Trophoblast cell (in vitro differentiated cells and primary cell): ENCODE data around the gene ZW10.

Experiments used
- DNase-seq, 2 donors: peaks; one replicate each; pipeline ENCODE4 v3.0.0-alpha.2; 2016
- H2AFZ ChIP-seq: 2 replicates; pipeline ENCODE4 v1.6.1; 2013; ENCODE audit warnings: low read length, moderate library complexity, mild to moderate bottlenecking; ENCODE audit not compliant: insufficient read depth, poor library complexity
- H2AK5ac ChIP-seq: 2 replicates; pipeline ENCODE4 v1.6.1; 2013; ENCODE audit warnings: mild to moderate bottlenecking, low read length
- H2BK120ac ChIP-seq: 2 replicates; pipeline ENCODE4 v1.6.1; 2013; ENCODE audit warnings: low read length, mild to moderate bottlenecking, moderate library complexity; ENCODE audit not compliant: insufficient read depth, poor library complexity
- H2BK12ac ChIP-seq: 2 replicates; pipeline ENCODE4 v1.6.1; 2013; ENCODE audit warnings: mild to moderate bottlenecking, low read length, moderate library complexity
- H2BK5ac ChIP-seq: 2 replicates; pipeline ENCODE4 v1.6.1; 2013; ENCODE audit warnings: low read length, low read depth, moderate library complexity, mild to moderate bottlenecking; ENCODE audit not compliant: poor library complexity
- H3K14ac ChIP-seq: 2 replicates; pipeline ENCODE4 v1.6.1; 2013; ENCODE audit warnings: mild to moderate bottlenecking, low read length
- H3K18ac ChIP-seq: 2 replicates; pipeline ENCODE4 v1.6.1; 2013; ENCODE audit warnings: mild to moderate bottlenecking, low read length
- H3K23ac ChIP-seq: 2 replicates; pipeline ENCODE4 v1.6.1; 2013; ENCODE audit warnings: low read length
- H3K27ac ChIP-seq: 2 replicates; pipeline ENCODE4 v1.5.1; 2013; ENCODE audit warnings: low read depth, mild to moderate bottlenecking, inconsistent platforms, low read length, moderate library complexity
- H3K27me3 ChIP-seq: 2 replicates; pipeline ENCODE4 v1.6.1; 2013; ENCODE audit warnings: inconsistent platforms, mild to moderate bottlenecking, low read length, moderate library complexity; ENCODE audit not compliant: insufficient read depth
- H3K36me3 ChIP-seq, 2 experiments: 1 replicate in 1 of 2; 2 replicates in 1 of 2; pipeline ENCODE4 v1.6.1; 2013; ENCODE audit warnings: low read length in 2 of 2, mild to moderate bottlenecking in 2 of 2, moderate library complexity in 1 of 2; ENCODE audit not compliant: insufficient read depth in 2 of 2, control insufficient read depth in 1 of 2
- H3K4ac ChIP-seq: 2 replicates; pipeline ENCODE4 v1.6.1; 2013; ENCODE audit warnings: low read depth, mild to moderate bottlenecking, low read length, moderate library complexity
- H3K4me1 ChIP-seq, 2 experiments: 1 replicate in 1 of 2; 2 replicates in 1 of 2; pipeline ENCODE4 v1.6.1; 2013; ENCODE audit warnings: low read length in 2 of 2, mild to moderate bottlenecking in 2 of 2, moderate library complexity in 1 of 2; ENCODE audit not compliant: insufficient read depth in 2 of 2, control insufficient read depth in 1 of 2
- H3K4me2 ChIP-seq: 2 replicates; pipeline ENCODE4 v1.6.1; 2013; ENCODE audit warnings: inconsistent platforms, mild to moderate bottlenecking, low read length, moderate library complexity
- H3K4me3 ChIP-seq: 2 replicates; pipeline ENCODE4 v1.5.1; 2013; ENCODE audit warnings: mild to moderate bottlenecking, low read depth, low read length, inconsistent platforms
- H3K79me1 ChIP-seq: one replicate; pipeline ENCODE4 v1.6.1; 2013; ENCODE audit warnings: low read length
- H3K79me2 ChIP-seq: 2 replicates; pipeline ENCODE4 v1.6.1; 2013; ENCODE audit warnings: low read length, mild to moderate bottlenecking; ENCODE audit not compliant: control insufficient read depth, insufficient read depth, poor library complexity
- H3K9ac ChIP-seq: 2 replicates; pipeline ENCODE4 v1.6.1; 2013; ENCODE audit warnings: mild to moderate bottlenecking, low read length
- H3K9me3 ChIP-seq: 2 replicates; pipeline ENCODE4 v1.6.1; 2013; ENCODE audit warnings: low read depth, mild to moderate bottlenecking, control low read depth, inconsistent platforms, low read length; ENCODE audit not compliant: insufficient read depth
- H4K12ac ChIP-seq: 2 replicates; pipeline ENCODE4 v1.6.1; 2013; ENCODE audit warnings: low read depth, mild to moderate bottlenecking, low read length, moderate library complexity
- H4K8ac ChIP-seq: 2 replicates; pipeline ENCODE4 v1.6.1; 2013; ENCODE audit warnings: low read depth, mild to moderate bottlenecking, low read length, moderate library complexity
- H4K91ac ChIP-seq: one replicate; pipeline ENCODE4 v1.6.1; 2013; ENCODE audit warnings: low read depth, mild to moderate bottlenecking, low read length, moderate library complexity
- WGBS: extraction: QIAGEN DNeasy Blood & Tissue Kit; methylation state at CpG from one replicate; pipeline ENCODE4 v1.1.7; 2013; ENCODE audit warnings: missing lambda C conversion rate; ENCODE audit not compliant: insufficient read length, insufficient coverage; ENCODE audit errors: extremely low coverage; 5-methylcytosine and 5-hydroxymethylcytosine counted together

ZW10 gene

GRCh38 chr11:113730887-113731726 lies 42.4 kb downstream of the ZW10 start:
- Histone ChIP-seq H3K79me1 (no peaks in the 10 kb centered on the region), H3K4ac (no peak overlapping the region), H3K14ac (no peak overlapping the region), H3K23ac (no peak overlapping the region), H2BK5ac (no peak overlapping the region), H3K9ac (no peak overlapping the region), H2BK12ac (no peak overlapping the region), H3K36me3 (peaks cover 3 to 8% of the 10 kb centered on the region in 2 experiments), H2AFZ (no peak overlapping the region), H2BK120ac (no peak overlapping the region), H3K79me2 (no peaks in the 10 kb centered on the region), H4K12ac (no peak overlapping the region), H3K18ac (no peak overlapping the region), H2AK5ac (no peak overlapping the region), H3K27me3 (no peaks in the 10 kb centered on the region), H3K4me2 (no peak overlapping the region), H4K91ac (no peak overlapping the region), H4K8ac (no peak overlapping the region), H3K27ac (no peak overlapping the region), H3K9me3 (no peaks in the 10 kb centered on the region), H3K4me3 (no peak overlapping the region), H3K4me1 (no peaks in the 10 kb centered on the region)
- no CpG with 5 or more reads among the region's 4 CpGs for WGBS
- peak; percentile 19 to 65 for DNase-seq

GRCh38 chr11:113729456-113729855 lies 44.0 kb downstream of the ZW10 start:
- Histone ChIP-seq H3K4me2 (no peak overlapping the region), H3K14ac (no peak overlapping the region), H3K18ac (no peak overlapping the region), H3K4me3 (no peak overlapping the region), H2BK5ac (no peak overlapping the region), H3K79me1 (no peaks in the 10 kb centered on the region), H3K23ac (no peak overlapping the region), H3K9me3 (no peaks in the 10 kb centered on the region), H3K27ac (no peak overlapping the region), H3K4me1 (no peaks in the 10 kb centered on the region), H2BK120ac (no peak overlapping the region), H2AK5ac (no peak overlapping the region), H3K36me3 (peaks cover under 1 to 7% of the 10 kb centered on the region in 2 experiments), H3K4ac (no peak overlapping the region), H3K9ac (no peak overlapping the region), H4K12ac (no peak overlapping the region), H2AFZ (no peak overlapping the region), H2BK12ac (no peak overlapping the region), H4K91ac (no peak overlapping the region), H4K8ac (no peak overlapping the region), H3K27me3 (no peaks in the 10 kb centered on the region), H3K79me2 (no peaks in the 10 kb centered on the region)
- WGBS: 100% methylated on average over 1 of the region's 5 CpGs
- peak in 1 of 2 donors; percentile 19 for DNase-seq

GRCh38 chr11:113728814-113729213 lies 44.7 kb downstream of the ZW10 start:
- no peak overlapping the region for H3K9ac ChIP-seq
- H3K4ac ChIP-seq: no peak overlapping the region
- H3K4me1 ChIP-seq: no peaks in the 10 kb centered on the region
- no peak overlapping the region for H3K4me2 ChIP-seq
- no peaks in the 10 kb centered on the region for H3K79me1 ChIP-seq
- H3K79me2 ChIP-seq: no peaks in the 10 kb centered on the region
- H2BK5ac ChIP-seq: no peak overlapping the region
- DNase-seq: peak in 1 of 2 donors; percentile 4
- H4K12ac ChIP-seq: no peak overlapping the region
- H2AFZ ChIP-seq: no peak overlapping the region
- H3K23ac ChIP-seq: no peak overlapping the region
- H2AK5ac ChIP-seq: no peak overlapping the region
- no peak overlapping the region for H2BK120ac ChIP-seq
- H3K27me3 ChIP-seq: no peaks in the 10 kb centered on the region
- no peak overlapping the region for H3K27ac ChIP-seq
- no peak overlapping the region for H3K14ac ChIP-seq
- no peak overlapping the region for H3K18ac ChIP-seq
- no peak overlapping the region for H3K4me3 ChIP-seq
- WGBS: no CpG with 5 or more reads among the region's 3 CpGs
- H4K91ac ChIP-seq: no peak overlapping the region
- H2BK12ac ChIP-seq: no peak overlapping the region
- H3K9me3 ChIP-seq: no peaks in the 10 kb centered on the region
- H3K36me3 ChIP-seq: peaks cover 0 to 5% of the 10 kb centered on the region in 2 experiments
- no peak overlapping the region for H4K8ac ChIP-seq

GRCh38 chr11:113725913-113726312 lies 47.6 kb downstream of the ZW10 start:
- Histone ChIP-seq H3K4me1 (peaks cover 0 to 2% of the 10 kb centered on the region in 2 experiments), H3K4me3 (no peak overlapping the region), H3K9me3 (no peaks in the 10 kb centered on the region), H3K14ac (no peak overlapping the region), H3K4me2 (no peak overlapping the region), H3K18ac (no peak overlapping the region), H4K8ac (no peak overlapping the region), H3K9ac (no peak overlapping the region), H3K23ac (no peak overlapping the region), H3K79me1 (no peaks in the 10 kb centered on the region), H3K4ac (no peak overlapping the region), H2BK5ac (no peak overlapping the region), H4K12ac (no peak overlapping the region), H2AK5ac (no peak overlapping the region), H3K27ac (no peak overlapping the region), H2BK120ac (no peak overlapping the region), H3K36me3 (no peaks in the 10 kb centered on the region), H2BK12ac (no peak overlapping the region), H2AFZ (no peak overlapping the region), H3K79me2 (no peaks in the 10 kb centered on the region), H3K27me3 (no peaks in the 10 kb centered on the region), H4K91ac (no peak overlapping the region)
- WGBS: no CpG with 5 or more reads among the region's 3 CpGs
- no peak for DNase-seq
